Omental fat pad (tissue), 4 donors: Measurements from ENCODE around the gene MSH5. TPM values are rescaled to one million over a fixed set of nuclear protein-coding genes. Genes with fewer than 3 reads are reported as not detected.
"Not testable (repeated sequence)": the region's sequence is repeated elsewhere in the genome, so short reads cannot be mapped to it uniquely, and the experiment has no call there.

Source experiments
- ATAC-seq: fragments of 150-250 bp; one replicate; pipeline ENCODE4 v1.9.1; 2016; ENCODE audit warnings: mild to moderate bottlenecking, moderate library complexity; ENCODE audit not compliant: low FRiP score
- DNase-seq: peaks from one replicate; pipeline ENCODE4 v3.0.0-alpha.2; 2019; ENCODE audit warnings: low spot score
- CTCF ChIP-seq, 3 donors: fragments of 450-650 bp; IDR thresholded peaks; one replicate each; pipeline ENCODE4 v1.5.1; 2016 to 2017; ENCODE audit warnings: antibody characterized with exemption in 3 of 3, mild to moderate bottlenecking in 3 of 3, moderate library complexity in 2 of 3
- total RNA-seq, 4 donors: library from RNA; depleted of rRNA; stranded (reverse); fragments of >200 nt; gene quantifications; one replicate each; pipeline ENCODE4 v1.1.0, GENCODE V29; 2016

Gene MSH5
- total RNA-seq, 4 donors from 2014 or later = 5.4 to 17.0 (median 7.3) TPM

- DNase-seq (no peak), ATAC-seq (peak; percentile 17)
- no peak for TF ChIP-seq CTCF (IDR thresholded peaks at IDR 0.05)
Observed at GRCh38 chr6:31794866-31795615, 55.2 kb downstream of the MSH5 start.

DNA sequence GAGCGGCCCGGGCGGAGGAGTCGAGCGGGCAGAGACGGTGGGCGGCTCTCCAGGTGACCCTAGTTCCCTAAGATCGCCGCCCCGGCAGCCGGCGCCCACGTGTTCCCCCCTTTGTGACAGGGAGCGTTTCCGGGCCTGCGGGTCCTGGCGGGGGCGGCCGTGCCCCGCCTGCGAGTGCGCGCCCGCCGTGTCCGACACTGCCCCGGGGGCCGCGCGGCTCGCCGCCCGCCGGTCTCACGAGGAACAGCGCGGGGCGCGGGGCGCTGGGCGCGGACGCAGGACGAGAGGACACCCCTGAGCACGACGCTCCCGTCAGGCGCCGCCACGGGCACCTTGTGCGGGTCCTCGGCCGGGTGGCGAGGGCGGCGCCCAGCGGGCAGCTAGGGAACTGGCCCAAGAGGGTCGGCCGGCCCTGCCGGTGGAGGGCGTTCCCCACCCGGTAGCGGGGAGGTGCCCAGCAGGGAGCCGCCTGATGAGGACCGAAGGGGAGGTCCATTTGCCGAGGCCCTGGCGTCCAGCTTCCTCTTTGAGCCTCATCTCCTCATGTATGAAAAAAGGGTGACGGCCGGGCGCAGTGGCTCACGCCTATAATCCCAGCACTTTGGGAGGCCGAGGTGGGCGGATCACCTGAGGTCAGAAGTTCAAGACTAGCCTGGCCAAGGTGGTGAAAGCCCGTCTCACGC lies 56.0 kb downstream of the MSH5 start, which contains the start of gene VARS1:
VARS1 (minus strand) TSS at position 137 of the 683 bp plus-strand sequence. CDS start 535 bp downstream, outside the sequence.
- ATAC-seq (peak; percentile 95), DNase-seq (peak; percentile 59)
- peak in 2 of 3 donors; percentile 3 to 92 for TF ChIP-seq CTCF (IDR thresholded peaks at IDR 0.05)

GRCh38 chr6:31796993-31797385 lies 57.2 kb downstream of the MSH5 start:
- ATAC-seq = no peak
- TF ChIP-seq CTCF (IDR thresholded peaks at IDR 0.05) = no peak
- no peak for DNase-seq

DNA sequence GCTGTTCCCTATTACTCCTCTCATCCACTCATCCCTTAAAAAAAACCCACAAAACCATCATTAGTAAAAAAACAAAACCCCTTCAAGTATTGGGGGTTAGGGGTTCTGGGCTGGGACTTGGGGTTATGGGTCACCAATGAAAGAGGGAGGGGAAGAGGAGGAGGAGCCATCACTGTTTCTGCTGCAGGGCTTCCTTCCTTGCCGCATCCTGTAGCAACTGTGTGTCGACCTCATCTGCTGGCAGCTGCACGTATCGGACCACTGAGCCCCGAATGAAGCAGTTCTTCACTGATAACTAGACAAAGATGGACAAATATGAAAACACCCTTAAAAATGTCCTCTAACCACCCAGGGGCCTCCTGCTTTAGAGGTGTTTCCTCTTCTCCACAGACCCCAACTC lies 57.8 kb downstream of the MSH5 start:
- DNase-seq = no peak
- no peak for ATAC-seq
- no peak for TF ChIP-seq CTCF (IDR thresholded peaks at IDR 0.05)

GRCh38 chr6:31799781-31800180 lies 60.0 kb downstream of the MSH5 start:
- DNase-seq (no peak), ATAC-seq (no peak)
- TF ChIP-seq CTCF (IDR thresholded peaks at IDR 0.05) = no peak

DNA sequence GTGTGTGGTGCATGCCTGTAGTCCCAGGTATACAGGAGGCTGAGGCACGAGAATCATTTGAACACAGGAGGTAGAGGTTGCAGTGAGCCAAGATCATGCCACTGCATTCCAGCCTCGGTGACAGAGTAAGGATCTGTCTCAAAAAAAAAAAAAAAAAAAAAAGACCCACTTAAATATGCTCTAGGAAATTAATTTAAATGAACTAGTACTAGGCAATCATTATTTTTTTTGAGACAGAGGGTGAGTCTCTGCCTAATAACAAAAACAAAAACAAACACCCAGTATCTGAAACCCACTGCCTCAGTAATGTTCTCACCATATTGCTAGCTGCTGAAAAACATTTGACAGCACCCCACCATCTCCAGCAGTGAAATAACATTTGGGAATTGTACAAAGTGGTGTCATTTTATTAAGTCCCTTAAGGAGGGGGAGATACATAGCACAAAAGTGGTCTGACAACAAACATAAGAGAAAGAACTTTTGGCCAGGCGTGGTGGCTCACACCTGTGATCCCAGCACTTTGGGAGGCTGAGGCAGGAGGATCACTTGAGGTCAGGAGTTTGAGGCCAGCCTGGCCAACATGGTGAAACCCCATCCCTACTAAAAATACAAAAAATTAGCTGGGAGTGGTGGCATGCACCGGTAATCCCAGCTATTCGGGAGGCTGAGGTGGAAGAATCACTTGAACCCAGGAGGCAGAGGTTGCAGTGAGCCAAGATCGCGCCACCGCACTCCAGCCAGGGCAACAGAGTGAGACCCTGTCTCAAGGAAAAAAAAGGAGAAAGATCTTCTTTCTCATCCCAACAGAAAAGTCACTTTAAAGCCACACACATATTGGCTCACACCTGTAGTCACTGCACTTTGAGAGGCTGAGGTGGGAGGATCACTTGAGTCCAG lies 61.5 kb downstream of the MSH5 start:
- not testable (repeated sequence) for DNase-seq, ATAC-seq

- ATAC-seq = peak; percentile 2
- no peak for TF ChIP-seq CTCF (IDR thresholded peaks at IDR 0.05)
Observed at GRCh38 chr6:31805939-31806469, 66.2 kb downstream of the MSH5 start.

More at GRCh38 chr6:31805939-31806469, 66.2 kb downstream of the MSH5 start:
- no peak for DNase-seq
